Right forelimb (tissue), 1 donor: Measurements from ENCODE around the gene DENND4B.

ENCODE experiments used
- DNase-seq: peaks from one replicate; pipeline ENCODE4 v3.0.0-alpha.2; 2018

Gene DENND4B

DNA sequence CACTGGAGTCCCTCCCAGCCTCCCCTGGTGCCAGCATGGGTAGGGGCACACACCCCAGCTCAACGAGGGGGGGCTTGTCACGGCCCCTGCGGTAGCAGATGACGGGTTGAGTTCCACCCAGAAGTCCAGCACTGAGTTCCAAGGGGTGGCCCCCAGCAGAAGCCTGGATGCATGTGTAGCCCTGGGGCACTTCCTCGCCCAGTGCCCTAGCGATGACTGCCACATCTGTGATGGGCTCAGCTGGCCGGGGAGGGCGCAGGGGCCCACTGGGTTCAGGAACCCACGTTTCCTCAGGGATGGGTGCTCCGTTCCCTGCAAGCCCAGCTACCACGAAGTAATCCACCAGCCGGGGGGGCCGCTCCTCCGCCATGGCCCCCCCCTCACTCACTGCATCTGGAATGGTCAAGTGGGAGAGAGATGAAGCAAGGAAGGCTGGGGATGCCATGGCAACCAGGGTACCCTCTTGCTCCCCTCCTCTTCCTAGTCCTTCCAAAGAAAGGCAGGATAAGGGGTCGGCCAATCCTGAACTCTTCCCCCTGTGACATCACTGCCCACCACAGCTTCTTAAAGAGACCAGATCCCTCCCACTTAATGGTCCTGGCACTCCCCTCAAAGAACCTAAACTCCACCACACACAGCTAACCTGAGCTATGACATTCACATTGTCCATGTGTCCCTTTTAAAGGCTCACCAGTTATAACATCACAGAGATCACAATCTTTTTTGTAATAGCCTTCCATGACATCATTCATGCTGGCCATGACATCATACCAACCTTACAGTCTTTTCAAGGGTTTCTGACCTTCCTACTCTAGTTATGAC is 2.3 kb downstream of the DENND4B start:
- no peak for DNase-seq

- DNase-seq: no peak
Observed at GRCh38 chr1:153942766-153943549, 3.6 kb downstream of the DENND4B start.

GRCh38 chr1:153941826-153942725 is 4.4 kb downstream of the DENND4B start:
- no peak for DNase-seq

GRCh38 chr1:153940756-153941155 is 5.8 kb downstream of the DENND4B start:
- DNase-seq: no peak

DNA sequence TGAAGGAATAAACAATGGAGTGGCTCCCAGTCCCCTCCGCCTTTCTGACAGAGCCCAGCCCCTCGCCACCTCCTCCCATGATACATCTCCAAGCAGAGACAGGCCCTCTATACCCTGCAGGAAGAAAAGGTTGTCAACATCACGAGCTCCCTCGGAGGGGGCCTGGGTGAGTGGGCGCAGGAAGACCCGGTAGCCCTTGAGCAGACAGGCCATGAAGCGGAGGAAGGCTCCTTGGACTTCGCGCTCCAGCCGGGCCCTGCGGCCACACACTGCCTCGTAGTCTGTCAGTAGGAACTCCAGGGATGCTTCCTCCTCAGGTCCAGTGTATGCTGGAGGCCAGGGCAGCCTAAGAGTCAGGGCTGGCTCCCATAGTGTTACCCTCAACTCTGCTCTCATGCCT is 7.0 kb downstream of the DENND4B start:
- DNase-seq: no peak

- no peak for DNase-seq
Observed at GRCh38 chr1:153938996-153939395, 7.5 kb downstream of the DENND4B start.

DNA sequence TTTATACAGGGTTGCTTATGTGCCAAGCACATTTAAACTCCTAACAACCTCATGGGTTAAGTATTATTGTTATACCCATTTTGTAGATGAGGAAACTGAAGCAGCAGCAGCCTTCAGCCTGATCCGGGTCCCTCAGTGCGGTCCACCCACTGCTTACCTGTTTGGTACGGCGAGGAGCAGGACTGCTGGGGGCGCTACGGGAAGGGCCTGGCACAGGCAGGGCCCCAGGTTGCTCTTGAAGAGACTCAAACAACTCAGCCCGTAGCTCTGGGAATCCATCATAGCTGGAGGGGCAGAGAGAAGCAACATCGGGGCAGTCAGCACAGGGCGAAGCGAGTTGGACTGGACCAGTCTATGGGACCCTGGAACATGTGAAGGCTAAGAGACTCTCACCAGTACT is 9.2 kb downstream of the DENND4B start:
- no peak for DNase-seq

DNA sequence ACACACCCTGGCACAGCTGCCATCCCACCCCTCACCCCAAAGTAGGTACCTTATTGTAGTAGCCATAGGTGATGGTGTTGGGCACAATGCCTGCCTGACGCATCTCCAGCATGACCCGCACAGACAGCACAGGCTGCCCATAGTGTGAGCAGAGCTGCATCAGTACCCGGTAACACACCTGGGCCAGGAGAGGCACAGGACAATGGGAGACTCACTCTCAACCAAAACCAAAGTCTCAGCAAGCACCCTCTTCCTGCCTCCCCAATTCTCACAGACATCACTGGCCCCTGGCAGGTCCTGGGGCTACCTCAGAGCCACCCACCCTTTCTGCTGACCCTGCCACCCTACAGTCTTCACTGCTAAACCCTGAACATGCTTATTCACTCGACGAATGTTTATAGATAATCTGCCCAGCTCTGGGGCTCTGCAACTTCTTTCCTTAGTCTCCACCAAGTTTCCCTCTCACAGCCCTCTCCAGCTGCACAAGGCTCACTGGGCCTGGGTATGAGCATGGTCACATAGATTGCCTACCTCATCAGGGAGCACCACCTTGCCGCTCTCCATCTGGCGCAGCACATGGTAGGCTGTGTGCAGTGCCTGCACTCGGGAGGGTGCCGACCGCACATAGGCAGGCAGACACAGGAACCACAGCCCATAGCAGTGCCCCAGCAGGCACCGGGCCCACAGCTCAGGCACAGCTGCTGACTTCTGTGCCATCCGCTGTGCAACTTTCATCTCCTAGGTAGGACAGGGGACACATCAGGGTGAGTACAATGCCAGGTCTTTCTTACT is 10.3 kb downstream of the DENND4B start:
- no peak for DNase-seq

GRCh38 chr1:153934746-153935145 is 11.8 kb downstream of the DENND4B start:
- DNase-seq: no peak

GRCh38 chr1:153933955-153934354 is 12.6 kb downstream of the DENND4B start:
- DNase-seq: no peak

GRCh38 chr1:153933430-153933829 is 13.1 kb downstream of the DENND4B start:
- DNase-seq: no peak

- DNase-seq: no peak
Observed at GRCh38 chr1:153932156-153933131, 14.1 kb downstream of the DENND4B start.

DNA sequence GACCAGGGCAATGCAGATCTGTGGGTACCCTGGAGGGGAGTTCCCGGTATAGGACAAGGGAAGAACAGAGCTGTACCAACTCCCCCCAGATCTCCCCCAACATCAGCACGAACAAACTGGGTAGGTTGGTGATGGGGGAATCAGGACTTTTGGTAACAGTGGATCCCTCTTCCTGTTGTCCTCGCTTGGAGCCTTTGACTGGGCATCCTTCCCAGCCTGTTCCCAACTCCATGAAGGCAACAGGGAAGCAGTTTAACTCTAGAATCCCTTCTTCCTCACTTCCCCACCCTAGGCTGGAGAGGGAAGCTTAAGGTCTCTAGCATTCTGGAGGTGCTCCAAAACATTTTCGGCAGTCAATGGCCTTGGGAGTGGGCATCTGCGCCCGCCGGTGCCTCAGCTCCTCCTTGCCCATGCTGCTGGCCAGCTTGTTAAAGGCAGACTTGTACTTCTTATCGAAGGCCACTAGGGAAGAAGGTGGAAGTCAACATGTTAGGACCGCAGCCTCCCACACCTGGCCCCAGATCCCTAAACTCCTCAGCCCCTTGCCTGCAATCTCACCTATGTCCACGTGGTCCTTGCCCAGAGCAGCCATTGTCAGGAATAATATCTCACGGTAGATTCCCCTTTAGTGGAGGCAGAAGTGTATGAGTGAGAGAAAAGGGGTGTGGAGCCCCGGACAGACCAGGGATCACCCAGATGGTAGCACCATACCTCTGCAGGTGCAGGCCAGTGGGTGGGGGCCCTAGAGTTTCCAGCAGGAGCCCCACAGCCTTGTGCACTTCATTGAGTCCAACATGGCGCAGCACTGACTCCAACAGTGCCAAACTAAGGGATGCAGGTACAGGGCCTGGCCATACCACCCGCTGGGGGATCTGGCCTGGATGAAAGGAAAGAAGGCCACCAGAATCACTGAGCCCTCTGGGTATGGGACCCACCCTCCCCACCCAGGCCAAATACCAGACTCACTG is 16.3 kb downstream of the DENND4B start:
- no peak for DNase-seq

- no peak for DNase-seq
Observed at GRCh38 chr1:153929426-153929825, 17.1 kb downstream of the DENND4B start.

DNA sequence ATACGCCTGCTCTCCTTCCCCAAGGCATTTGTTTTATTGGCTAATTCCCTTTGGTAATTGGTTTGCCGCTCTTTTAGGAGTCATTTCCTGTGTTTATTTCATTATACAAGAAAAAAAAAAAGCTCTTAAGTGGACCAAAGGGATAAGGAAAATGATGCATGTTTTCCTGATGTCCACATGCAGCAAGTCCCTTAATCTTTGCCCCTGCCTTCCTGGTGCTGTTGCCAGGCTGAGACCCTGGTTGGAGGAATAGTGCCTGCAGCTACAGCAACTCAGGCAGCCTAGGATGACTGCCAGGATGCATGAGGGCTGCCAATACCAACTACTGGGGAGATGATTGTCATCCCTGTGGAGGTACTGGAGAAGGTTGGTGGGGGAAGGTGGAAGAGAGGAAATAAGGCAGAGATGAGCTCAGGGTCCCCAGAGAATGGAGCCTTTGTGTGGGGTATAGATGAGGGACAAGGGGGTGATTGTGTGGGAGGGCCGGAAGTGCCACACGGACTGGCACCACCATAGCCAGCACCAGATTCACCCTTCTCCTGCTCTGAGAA is 17.7 kb downstream of the DENND4B start:
- no peak for DNase-seq

GRCh38 chr1:153928245-153928644 is 18.3 kb downstream of the DENND4B start:
- no peak for DNase-seq

- DNase-seq: no peak
Observed at GRCh38 chr1:153926405-153926804, 20.1 kb downstream of the DENND4B start.

- peak; percentile 98 for DNase-seq
Observed at GRCh38 chr1:153922972-153923925, 23.3 kb downstream of the DENND4B start, which contains the start of gene GATAD2B. TSS of gene GATAD2B (minus strand) at chr1:153922972. CDS start at chr1:153828347, 94,625 bp downstream.
